HG03103 (cell line): ENCODE results near the gene ARMC3.
"Not testable (repeated sequence)": the region's sequence is repeated elsewhere in the genome, so short reads cannot be mapped to it uniquely, and the experiment has no call there.

Source experiments
- ATAC-seq: cut with Tn5 transposase; IDR thresholded peaks from one replicate; pipeline ENCODE4 v1.9.1; 2021; ENCODE audit warnings: low read depth; ENCODE audit not compliant: unreplicated experiment

Gene ARMC3, protein sequence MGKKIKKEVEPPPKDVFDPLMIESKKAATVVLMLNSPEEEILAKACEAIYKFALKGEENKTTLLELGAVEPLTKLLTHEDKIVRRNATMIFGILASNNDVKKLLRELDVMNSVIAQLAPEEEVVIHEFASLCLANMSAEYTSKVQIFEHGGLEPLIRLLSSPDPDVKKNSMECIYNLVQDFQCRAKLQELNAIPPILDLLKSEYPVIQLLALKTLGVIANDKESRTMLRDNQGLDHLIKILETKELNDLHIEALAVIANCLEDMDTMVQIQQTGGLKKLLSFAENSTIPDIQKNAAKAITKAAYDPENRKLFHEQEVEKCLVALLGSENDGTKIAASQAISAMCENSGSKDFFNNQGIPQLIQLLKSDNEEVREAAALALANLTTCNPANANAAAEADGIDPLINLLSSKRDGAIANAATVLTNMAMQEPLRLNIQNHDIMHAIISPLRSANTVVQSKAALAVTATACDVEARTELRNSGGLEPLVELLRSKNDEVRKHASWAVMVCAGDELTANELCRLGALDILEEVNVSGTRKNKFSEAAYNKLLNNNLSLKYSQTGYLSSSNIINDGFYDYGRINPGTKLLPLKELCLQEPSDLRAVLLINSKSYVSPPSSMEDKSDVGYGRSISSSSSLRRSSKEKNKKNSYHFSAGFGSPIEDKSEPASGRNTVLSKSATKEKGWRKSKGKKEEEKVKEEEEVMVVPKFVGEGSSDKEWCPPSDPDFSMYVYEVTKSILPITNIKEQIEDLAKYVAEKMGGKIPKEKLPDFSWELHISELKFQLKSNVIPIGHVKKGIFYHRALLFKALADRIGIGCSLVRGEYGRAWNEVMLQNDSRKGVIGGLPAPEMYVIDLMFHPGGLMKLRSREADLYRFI

DNA sequence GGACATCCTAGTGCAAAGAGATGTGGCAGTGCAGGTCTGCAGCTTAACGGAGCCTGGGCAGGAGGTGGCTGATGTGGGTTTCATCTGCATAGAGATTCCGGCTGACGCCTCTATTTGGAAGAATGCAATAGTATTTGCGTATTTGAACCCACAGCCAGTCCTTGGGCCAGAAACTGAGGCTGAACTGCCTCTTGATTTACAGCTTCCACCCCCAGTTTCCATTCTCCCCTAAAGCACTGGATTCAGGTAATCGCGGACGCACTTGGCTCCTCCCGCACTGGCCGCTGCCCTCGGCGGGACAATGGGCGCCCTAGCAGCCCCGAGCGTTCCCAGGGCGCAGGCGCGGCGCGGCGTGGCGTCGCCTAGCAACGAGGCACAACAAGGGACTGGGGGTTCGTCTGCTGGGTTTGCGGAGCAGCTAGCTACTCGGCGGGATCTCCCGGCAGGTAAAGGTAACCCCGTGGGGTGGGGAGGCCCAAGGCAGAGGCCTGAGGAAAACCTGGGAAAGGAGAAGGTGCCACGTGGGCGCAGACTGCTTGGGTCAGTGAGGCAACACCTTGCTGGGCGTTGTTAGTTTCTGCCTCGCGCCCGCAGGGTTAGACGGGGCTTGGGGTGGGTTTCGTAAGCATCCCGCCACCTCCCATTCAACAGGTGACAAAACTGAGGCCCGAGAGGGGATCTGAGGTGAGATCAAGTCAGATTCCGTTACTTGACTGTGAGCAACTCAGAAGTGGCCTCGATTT, at the start of gene ARMC3:
Gene ARMC3 (plus strand): TSS at position 393 of the 743 bp plus-strand sequence. CDS start 3,944 bp downstream, outside the sequence.
- ATAC-seq = peak; percentile 75

DNA sequence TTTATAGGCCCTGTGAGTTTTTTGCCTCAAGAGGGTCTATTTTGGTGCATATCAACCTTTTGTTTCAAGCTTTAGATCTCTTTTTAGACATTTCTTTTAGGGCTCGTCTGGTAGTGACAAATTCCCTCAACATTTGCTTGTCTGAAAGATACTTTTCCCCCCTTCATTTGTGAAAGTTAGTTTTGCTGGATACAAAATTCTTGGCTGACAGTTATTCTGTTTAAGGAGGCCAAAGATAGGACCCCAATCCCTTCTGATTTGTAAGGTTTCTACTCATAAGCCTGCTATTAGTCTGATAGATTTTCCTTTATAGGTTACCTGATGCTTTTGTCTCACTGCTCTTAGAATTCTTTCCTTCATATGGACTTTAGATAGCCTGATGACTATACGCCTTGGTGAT, 36.1 kb upstream of the ARMC3 start:
- ATAC-seq = no peak

DNA sequence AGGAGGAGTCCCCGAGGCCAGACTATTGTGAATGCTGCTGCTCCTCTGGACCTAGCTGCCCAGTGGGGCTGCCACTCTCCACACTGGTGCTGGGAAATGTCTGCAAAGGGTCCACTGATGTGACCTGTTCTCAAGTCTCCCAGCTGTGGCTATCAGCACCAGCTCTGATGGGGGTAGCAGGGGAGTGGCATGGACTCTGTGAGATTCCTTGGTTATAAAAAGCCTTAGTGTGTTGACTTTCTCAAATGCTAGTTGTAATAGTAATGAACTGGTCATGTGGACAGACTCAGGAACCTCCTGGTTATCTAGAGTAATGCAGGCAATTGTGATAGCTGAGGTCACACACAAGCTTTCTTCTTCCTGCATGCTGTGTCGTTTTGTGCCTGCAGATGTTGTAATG, 34.1 kb upstream of the ARMC3 start:
- no peak for ATAC-seq

DNA sequence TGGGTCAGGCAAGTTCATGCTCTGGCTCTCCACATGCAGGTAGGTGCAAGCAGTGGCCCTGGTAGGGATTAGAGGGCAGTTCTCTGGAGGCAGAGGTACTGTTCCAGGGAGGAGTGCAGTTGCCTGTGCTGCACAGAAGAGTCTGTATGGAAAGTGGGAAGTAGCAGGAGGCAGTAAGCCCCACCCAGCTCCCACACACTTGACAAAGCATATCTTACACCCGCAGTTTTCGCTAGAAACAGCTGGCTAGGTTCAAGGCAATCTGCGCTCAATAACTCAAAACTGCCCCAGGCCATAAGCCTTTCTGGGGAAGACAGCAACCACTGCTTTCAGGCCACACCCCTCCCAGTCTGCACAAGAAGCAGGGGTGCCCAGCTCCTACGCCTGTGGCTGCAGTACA, 33.1 kb upstream of the ARMC3 start:
- ATAC-seq = no peak

DNA sequence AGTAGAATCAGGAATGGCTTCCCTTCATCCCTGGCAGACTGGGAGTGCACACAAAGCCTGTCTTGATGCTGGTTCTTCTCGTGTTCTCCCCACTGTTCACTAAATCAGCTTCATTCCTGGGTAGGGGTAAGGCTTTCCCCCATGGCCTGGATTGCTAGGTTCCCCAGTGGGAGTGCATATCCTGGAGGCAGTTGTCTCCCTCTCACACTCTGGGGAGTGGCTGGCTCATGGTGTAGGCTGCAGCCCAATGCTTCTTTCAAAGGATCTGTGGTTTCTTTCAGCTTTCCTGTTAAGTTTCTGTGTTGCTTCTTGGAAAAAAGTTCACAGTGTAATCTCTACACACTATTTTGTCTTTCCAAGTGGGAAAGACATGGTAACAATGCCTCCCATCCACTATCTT, 32.6 kb upstream of the ARMC3 start:
- no peak for ATAC-seq

DNA sequence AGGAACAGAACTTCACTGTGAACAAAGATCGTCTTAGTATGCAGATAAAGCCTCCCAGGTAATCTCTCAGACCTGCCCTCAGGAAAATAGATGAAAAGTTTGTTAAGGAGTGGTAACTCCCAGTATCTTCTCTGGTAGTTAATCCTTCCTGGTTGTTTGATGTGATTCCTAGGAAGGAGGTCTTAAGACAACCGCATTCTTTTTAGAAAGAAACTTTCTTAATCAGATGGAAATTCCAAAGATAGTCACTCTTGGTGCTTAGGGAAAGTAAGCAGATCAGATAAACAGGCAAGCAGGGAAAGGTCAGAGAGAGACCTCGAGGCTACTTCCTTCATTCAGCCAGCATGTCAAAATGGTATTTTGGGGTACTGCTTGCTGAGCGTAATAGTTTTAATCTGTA, 30.5 kb upstream of the ARMC3 start:
- ATAC-seq = no peak

DNA sequence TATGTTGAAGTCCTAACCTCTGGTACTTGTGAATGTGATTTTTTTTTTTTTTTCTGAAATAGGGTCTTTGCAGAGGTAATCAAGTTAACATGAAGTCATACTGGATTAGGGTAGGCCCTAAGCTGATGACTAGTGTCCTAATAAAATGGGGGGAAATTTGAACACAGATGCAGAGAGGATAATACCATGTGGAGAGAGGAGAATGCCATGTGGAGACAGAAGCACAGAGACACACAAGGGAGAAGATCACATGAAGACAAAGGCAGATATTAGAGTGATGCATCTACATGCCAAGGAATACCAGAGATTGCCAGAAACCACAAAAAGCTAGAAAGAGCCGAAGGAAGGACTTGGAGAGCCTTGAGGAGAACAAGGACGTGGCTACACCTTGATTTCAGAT, 28.5 kb upstream of the ARMC3 start:
- no peak for ATAC-seq

DNA sequence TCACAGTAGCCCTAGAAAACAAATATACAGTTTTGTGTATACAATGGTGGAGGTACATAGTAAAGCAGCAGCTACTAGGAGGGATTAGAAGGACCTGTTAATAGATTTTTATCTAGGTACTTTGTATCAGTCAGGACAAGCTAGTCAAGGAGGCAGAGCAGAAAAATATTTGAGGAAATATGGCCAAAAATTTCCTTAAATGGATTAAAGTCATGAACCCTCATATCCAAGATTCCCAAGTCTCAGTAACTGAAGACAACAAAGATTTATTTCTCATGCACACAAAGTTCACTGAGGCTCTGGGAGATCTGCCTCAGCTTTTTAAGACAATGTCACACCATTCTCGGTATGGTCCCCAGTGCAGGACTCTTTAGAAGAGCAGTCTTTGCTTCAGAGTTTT, 28.1 kb upstream of the ARMC3 start:
- no peak for ATAC-seq

DNA sequence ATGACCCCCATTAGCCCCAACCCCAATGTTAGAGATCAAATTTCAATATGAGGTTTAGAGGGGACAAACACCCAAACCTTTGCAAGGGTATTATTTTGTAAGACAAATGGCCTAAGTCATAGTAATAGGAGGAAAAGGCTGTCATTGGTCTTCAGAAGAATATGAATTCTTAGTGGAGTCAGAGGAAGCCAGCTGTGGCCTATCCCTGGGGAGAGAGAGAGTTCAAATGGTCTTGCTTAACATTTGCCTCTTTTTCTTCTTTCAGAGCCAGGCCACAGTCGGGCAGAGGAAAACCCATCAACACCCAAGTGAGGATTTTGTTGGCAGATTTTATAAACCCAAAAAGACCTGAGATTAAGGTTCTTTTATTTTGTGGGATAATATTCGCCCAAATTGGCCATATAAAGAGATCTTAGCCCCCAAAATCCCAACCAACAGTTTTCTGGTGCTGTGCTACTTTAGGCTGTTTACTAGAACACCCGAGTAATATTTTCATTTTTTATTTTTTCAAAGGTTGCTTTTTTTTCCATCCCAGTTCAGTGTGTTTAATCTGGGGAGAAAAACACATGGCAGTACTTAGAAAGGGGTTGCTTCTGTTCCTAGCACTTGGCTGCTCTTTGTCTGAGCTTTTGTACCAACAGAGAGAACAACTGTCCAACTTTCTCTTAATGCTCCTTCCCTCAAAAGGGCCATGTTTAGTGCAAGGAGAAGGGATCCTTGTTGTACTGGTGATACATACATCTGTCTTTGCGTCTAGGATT, 26.8 kb upstream of the ARMC3 start:
- ATAC-seq = no peak

DNA sequence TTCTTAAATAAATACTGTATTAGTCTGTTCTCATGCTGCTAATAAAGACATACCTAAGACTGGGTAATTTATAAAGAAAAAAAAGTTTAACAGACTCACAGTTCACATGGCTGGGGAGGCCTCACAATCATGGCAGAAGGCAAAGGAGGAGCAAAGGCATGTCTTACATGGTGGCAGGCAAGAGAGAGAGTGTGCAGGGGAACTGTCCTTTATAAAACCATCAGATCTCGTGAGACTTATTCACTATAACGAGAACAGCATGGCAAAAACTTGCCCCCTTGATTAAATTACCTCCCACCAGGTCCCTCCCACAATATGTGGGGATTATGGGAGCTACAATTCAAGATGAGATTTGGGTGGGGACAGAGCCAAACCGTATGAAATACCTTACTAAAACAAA, 25.7 kb upstream of the ARMC3 start:
- ATAC-seq = not testable (repeated sequence)

DNA sequence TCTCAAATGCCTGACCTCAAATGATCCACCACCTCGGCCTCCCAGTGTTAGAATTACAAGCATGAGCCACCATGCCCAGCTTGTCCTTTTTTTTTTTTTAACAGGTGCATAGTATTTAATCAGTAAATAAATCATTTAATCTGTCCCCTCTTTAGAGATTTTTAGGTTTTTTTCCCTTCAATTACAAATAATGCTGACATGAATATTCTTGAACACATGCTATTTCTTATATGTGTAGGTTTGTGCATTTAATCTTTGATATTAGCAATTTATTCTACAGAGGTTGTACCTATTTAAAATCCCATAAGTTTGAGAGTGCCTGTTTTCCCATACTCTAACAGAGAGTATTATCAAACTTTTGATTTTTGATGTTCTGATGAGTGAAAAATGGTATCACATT, 24.2 kb upstream of the ARMC3 start:
- no peak for ATAC-seq

DNA sequence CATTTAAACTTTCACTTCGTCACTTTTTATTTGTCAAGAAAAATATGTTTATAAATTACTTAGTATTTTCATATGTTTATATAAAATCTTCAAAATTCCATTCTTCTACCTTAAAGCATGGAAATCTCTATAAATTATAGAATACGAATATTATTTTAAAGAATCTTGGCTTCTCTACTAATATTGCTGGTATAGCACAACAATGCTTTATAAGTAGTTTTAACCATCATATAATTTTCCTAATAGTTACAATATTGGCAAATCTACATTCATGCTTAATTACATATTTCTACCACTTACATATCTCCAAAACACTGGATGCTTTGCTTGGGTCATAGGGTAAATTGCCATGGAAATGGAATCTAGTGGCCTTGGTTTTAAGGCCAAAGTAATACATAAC, 21.1 kb upstream of the ARMC3 start:
- ATAC-seq = no peak

DNA sequence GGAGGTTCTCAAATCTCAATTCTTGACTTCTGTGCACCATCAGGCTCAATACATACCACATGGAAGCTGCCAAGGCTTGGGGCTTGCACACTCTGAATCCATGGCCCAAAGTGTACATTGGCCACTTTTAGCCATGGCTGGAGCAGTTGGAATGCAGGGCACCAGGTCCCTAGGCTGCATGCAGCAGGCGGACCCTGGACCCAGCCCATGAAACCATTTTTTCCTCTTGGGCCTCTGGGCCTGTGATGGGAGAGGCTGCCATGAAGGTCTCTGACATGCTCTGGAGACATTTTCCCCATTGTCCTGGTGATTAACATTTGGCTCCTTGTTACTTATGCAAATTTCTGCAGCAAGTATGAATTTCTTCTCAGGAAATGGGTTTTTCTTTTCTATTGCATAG, 19.0 kb upstream of the ARMC3 start:
- no peak for ATAC-seq

DNA sequence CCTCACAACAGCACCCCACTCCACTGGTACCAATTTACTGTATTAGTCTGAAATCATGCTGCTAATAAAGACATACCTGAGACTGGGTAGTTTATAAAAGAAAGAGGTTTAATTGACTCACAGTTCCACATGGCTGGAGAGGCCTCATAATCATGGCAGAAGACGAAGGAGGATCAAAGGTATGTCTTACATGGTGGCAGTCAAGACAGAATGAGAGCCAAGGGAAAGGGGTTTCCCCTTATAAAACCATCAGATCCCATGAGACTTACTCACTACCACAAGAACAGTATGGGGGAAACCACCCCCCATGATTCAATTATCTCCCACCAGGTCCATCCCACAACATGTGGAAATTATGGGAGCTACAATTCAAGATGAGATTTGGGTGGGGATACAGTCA, 18.2 kb upstream of the ARMC3 start:
- ATAC-seq = not testable (repeated sequence)

DNA sequence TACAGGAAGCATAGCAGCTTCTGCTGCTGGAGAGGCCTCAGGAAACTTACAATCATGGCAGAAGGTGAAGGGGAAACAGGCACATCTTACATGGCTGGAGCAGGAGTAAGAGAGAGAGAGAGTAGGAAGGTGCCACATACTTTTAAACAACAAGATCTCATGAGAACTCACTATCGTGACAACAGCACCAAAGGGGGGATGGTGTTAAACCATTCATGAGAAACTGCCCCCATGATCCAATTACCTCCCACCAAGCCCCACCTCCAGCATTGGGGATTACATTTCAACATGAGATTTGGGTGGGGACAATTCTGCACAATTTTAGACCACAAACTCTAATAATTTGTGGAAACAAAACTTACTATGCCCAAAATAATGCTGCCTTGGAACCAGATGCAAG, 16.8 kb upstream of the ARMC3 start:
- ATAC-seq = no peak

DNA sequence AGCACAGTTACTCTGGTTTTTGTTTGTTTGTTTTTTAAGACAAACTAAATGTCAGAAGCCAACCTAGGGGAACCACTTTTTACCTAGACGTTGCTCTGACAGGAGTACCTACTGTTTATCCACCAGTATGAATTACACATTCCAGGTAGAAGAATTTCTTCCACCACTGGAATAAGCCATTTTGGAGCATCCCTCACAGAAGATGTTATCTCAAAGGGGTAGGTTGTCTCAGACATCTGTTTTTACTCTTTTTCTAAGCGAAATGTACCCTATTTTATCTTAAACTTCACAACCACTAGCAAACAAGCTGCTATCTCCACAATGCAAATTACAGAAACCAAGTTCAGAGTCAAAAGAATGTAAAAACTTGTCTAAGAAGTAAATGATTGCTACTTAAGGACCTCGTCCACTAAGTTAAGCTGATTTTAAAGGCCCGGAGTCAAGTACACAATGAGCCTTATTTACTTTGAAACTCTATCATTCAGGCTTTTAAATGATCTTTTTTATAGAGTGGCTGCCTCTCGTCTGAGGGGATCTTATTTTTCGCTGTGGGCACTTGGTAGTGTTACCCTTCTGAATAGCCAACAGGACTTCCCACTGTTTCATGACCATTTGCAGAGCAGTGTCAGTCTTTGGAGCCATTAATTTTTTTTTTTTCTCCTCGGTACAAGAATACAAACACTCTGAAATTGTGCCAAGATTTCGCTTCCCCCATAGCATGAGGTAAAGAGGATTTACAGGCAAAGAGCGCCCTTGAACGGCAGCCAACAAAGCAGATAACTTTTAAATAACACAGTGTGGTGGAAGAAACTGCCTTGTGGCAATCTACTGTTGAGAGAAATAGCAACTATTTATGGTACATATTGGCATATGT, 15.7 kb upstream of the ARMC3 start:
- ATAC-seq = no peak

DNA sequence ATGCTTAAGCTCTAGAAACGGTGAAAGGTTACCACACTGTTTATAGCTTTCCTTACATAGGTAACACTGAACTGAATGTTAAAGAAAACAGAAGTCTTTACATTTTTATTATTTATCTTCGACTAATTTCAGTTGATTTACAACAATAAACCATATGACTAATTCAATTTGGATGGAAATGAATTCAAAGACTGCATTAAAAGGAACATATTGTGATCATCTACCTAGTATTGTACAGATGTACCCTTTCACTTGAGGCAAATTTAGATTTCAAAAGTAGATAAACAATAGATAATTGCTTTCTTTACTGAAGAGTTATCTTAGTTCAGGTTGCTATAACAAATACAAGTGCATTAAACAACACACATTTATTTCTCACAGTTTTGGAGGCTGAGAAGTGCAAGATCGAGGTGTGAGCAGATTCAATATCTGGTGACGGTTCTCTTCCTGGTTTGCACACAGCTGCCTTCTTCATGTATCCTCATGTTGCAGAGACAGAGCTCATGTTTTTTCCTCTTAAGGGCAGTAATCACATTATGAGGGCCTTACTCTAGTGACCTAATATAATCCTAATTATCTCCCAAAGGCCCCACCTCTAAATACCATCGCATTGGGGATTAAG, 15.0 kb upstream of the ARMC3 start:
- no peak for ATAC-seq

DNA sequence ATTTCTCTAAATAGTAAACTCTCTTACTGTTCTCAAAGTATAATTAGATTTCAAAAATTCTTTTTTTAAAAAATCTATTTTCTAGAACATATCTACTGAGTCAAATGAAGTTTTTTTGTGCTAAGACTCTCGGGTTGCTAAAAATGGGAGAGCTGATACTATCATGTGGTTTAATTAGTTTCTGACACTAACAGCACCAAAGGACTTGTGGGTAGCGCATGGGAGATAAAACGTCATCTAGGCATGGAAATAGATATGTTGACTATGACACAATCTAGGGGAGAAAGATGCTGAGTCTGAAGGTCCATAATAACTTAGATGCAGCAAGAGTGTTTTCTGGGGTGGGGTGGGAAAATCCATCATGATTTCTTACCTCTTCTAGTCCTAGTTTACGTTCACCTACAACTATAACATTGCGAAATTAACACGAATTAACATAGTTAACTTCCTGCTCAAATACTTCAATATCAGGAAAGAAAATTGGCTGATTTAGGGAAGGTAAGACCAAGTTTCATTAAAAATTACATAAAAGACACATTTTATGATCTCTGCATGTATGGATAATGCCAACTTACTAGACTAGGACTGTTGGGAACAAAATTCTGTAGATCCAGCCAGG, 14.3 kb upstream of the ARMC3 start:
- ATAC-seq = no peak

DNA sequence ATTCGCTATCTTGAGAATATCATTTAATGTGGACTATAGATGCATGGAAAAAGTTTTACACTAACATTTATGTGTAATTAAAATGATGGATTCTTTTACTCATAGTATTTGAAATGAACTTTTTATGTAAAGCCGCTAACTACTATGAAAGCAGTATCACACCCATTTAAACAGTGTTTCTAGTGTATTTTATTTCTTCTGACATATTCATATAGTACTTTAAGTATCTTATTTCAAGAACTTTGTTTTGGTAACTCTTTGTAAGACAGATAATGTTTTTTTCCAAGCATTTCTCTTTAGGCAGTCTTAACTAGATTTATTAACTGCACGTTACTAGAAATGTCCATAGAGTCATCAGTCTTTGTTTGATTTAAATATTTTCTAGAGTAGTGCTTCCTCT, 12.5 kb upstream of the ARMC3 start:
- no peak for ATAC-seq
